Effector CD4-positive, alpha-beta T cell (primary cell): Measurements from ENCODE around the gene MRS2.
A peak's percentile ranks its signal among the peaks of the same experiment; 100 is the strongest.
"Not testable (repeated sequence)": the region's sequence is repeated elsewhere in the genome, so short reads cannot be mapped to it uniquely, and the experiment has no call there.

Experiments used
- DNase-seq: peaks from one replicate; pipeline ENCODE4 v3.0.0-alpha.2; 2020
- total RNA-seq: gene quantifications from one replicate; lab custom pipeline; 2026; lab: John Stamatoyannopoulos, UW

Gene MRS2, protein sequence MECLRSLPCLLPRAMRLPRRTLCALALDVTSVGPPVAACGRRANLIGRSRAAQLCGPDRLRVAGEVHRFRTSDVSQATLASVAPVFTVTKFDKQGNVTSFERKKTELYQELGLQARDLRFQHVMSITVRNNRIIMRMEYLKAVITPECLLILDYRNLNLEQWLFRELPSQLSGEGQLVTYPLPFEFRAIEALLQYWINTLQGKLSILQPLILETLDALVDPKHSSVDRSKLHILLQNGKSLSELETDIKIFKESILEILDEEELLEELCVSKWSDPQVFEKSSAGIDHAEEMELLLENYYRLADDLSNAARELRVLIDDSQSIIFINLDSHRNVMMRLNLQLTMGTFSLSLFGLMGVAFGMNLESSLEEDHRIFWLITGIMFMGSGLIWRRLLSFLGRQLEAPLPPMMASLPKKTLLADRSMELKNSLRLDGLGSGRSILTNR
- 15.8 reads per million, percentile 41 among the genes with 10 or more reads in this experiment for total RNA-seq

DNA sequence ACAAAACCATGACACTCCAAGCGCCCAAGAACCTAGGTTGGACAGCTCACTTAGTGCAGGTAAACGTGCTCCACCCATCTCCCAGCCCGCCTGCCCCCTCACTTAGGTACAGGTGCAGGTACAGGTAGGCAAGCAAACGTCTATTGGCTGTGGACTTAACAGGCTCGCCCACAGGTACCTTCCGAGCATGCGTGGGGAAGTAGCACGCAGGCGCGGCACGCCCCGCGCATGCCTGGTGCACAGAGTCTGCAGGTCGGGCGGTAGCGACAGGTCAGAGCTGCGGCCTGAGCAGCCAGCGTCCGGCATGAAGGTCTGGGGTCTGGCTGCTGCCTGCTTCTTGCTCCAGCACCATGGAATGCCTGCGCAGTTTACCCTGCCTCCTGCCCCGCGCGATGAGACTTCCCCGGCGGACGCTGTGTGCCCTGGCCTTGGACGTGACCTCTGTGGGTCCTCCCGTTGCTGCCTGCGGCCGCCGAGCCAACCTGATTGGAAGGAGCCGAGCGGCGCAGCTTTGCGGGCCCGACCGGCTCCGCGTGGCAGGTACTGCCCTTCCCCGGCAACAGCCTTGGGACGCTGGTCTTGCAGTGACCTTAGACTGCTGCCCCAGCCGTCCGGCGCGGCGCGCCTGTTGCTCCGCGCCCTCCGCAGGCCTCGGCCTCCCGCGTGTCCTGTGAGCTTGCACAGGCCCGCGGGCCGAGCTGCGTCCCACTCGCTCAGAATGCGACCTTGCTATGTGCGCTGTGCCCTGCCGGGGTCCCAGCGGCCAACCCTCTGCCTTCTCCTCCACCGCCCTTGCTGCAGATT lies at the start of gene MRS2:
MRS2 (plus strand) TSS at position 240 of the 804 bp plus-strand sequence; CDS start at position 351, 111 bp downstream.
- peak; percentile 56 for DNase-seq

DNA sequence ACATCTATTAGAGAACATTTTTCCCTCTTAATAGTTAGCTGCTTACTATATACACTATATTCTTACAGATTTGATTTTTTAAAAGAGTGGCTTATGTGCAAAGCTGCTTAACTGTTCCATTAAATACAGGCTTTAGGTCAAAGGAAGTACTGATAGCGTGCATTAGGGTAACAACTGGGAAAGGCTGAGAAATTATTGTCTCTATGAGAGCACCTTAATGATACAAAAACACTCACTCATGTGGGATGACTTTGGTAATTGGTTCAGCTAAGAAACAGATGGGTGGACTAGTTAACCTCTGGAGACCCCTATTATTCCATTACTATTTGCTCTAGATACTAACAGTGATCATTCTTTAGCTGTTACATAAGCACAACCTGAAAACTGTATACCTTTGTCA lies 48.9 kb upstream of the MRS2 start:
- DNase-seq = no peak

DNA sequence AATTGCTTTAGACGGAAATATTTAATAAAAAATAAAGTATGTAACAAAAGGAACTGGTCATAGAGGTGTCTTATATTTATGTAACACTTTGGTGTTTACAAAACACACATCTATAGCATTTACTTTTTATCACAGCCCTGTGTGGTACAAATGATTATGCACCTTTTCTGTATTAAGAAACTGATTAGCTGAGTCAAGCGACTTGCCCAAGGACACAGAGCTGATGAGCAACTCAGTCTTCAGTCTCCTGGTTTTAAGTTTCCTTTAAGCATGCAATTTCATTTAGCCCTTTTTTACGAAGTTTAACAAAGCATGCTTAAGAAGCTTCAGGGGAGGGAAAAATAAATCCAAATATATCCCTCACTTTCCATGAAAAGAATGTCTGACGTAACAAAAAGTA lies 47.3 kb upstream of the MRS2 start:
- DNase-seq = no peak

DNA sequence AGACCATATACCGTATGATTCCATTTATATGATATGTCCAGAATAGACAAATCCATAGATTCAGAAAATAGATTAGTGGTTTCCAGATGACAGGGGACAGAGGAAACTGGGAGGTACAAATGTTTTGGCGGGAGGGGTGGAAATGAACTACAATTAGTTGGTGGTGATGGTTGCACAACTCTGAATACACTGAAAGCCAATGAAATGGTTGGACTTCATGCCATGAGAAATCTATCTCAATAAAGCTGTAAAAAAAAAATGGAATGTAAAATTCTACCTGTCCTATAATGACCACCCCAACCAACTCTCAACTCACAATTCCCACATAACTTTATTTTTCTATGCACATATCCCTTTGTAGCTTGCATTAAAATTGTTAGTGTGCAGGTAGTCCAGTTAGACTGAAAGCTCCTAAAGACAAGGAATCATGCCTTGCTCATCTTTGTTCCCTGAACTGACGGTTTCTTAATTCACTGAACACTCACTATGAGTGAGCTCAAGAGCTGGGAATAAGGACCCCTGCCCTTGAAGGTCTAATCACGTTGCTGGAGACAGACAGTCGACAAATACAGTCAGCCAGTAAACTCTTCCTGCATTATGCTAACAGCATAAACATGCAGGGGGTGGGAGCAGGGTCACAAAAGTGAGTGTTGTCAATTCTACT lies 46.3 kb upstream of the MRS2 start:
- no peak for DNase-seq

DNA sequence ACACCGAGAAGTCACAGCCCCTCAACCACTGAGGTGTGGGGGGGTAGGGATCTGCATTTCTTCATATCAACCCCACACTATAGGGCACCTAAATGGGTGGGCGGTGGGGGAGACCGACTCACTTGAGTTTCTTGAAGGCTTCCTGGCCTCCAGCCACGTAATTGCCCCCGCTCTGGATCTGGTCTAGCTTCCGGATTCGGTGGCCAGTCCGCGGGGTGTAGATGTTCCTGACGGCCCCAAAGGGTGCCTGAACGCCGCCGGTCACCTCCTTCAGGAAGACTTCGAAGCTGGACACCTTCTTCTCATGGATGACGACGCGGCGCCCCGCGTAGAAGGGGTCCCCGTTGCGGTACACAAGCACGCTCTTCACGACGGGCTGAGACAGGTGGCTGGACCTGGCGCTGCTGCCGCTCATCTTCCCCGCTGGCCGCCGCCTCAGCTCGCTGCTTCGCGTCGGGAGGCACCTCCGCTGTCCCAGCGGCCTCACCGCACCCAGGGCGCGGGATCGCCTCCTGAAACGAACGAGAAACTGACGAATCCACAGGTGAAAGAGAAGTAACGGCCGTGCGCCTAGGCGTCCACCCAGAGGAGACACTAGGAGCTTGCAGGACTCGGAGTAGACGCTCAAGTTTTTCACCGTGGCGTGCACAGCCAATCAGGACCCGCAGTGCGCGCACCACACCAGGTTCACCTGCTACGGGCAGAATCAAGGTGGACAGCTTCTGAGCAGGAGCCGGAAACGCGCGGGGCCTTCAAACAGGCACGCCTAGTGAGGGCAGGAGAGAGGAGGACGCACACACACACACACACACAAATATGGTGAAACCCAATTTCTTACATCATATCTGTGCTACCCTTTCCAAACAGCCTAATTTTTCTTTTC lies 45.2 kb upstream of the MRS2 start, which contains the start of gene DCDC2:
DCDC2 (minus strand) TSS at position 724 of the 883 bp plus-strand sequence; CDS start at position 415, 309 bp downstream.
- DNase-seq = peak; percentile 7

DNA sequence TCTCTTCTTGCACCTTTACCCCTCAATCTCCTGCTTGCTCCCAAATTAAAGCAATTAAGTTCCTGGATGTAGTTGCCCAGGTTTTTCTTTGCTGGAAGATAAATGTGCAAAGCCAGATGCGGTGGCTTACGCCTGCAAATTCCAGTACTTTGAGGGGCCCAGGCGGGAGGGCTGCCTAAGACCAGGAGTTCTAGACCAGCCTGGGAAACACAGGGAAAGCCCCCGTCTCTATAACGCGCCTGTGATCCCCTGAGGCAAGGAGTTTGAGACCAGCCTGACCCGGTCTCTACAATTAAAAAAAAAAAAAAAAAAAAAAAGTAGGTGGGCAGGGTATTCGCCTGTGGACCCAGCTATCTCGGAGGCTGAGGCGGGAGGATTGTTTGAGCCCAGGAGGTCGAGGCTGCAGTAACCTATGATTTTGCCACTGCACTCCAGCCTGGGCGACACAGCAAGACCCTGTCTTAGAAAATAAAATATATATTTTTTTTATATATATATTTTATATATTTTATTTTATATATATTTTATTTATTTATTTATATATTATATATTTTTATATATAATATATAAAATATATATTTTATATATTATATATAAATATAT lies 44.4 kb upstream of the MRS2 start:
- DNase-seq = no peak

DNA sequence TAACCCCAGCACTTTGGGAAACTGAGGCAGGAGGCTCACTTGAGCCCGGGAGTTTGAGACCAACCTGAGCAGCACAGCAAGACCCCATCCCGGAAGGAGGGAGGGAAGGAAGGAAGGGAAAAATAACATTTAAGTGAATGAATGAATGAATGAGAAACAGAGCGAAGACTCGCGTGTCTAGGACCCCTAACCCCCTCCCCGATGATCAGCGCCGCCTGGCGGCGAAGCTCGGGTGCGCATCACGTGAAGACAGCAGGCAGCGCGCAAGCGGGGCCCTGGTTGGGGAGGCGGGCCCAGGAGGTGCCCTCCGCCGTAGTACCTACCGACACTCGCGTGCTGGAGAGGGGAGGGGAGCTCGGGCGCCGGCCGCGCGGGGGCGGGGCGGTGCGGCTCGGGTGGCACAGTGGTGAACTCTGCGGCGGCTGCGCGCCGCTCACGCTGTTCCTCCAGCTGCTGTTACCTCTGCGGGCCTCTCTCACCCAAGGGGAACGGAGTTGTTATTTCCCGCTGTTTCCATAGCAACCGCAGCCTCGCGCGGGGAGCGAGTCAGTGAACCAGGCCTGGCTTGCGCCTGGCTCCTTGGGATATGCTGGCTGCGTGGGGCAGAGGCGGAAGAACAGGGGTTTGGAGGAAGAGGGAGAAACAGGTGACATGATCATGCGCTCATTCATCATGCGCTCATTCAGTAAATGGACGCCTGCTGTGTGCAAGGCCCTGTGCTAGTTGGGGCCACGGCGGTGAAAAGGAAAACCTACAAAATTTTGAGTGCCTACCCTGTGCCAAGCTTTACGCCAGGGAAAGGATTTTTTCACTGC lies 42.9 kb upstream of the MRS2 start:
- peak; percentile 53 for DNase-seq

DNA sequence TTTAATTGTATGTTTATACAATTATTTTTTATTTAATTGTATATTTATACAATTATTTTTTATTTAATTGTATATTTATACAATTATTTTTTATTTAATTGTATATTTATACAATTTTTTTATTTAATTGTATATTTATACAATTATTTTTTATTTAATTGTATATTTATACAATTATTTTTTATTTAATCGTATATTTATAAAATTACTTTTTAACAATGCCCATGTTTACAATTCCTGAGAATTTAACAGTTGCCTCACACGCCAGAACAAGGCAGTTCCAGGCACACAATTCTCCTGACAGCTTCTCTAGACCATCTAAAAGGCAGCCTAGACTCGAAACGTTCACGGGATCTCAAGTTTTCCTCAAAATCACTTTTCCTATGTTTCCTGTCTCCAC lies 40.4 kb upstream of the MRS2 start:
- not testable (repeated sequence) for DNase-seq

DNA sequence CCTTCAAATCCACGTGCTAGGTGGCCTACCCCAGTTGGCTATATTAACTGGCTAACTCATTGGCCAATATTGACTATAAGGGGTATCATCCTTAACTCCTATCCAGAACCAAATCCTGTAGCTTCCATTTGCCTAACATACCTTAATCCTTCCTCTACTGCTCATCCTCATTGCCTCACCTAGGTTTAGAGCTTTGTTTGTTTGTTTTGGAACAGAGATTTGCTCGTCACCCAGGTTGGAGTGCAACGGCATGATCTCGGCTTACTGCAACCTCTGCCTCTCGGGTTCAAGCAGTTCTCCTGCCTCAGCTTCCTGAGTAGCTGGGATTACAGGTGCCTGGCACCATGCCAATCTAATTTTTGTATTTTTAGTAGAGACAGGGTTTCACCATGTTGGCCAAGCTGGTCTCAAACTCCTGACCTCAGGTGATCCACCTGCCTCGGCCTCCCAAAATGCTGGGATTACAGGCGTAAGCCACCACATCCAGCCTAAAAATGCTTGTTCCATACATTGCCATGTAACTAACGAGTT lies 37.6 kb upstream of the MRS2 start:
- DNase-seq = not testable (repeated sequence)

DNA sequence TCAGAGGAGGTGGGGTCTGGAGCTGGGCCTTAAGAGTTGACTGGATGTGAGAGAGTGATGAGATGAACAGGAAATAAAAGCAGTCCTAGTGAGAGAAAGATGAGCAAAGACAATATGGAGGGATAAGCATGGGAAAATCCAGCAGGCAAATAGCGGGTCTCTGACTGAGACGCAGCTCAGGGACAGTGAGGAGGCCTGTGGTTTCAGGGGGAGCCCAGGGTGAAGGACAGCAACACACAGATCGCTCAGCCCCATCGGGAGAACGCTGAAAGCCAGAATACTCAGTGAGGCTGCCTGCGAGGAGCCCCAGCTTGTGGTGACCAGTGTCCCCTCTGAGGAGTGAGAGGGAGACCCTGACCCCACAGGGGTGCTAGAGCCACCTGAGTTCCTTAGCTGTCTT lies 28.1 kb upstream of the MRS2 start:
- no peak for DNase-seq

DNA sequence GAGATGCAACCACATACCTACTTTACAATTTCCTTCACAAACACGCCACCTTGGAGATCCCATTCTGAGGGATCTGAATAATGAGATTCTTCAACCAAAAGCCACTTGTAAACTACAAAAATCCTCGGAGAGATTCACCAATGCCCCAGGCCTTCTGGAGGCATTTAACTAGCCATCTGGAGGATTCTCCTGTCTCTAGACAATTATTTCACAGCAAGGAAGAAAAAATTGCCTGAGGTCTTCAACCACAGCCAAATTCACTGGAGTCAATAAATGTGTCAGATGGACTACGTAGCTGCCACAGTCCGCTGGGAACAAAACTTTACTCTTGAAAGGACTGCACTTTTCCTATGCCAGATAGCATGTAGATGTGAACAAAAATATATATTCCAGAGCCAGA lies 25.9 kb upstream of the MRS2 start:
- DNase-seq = no peak

DNA sequence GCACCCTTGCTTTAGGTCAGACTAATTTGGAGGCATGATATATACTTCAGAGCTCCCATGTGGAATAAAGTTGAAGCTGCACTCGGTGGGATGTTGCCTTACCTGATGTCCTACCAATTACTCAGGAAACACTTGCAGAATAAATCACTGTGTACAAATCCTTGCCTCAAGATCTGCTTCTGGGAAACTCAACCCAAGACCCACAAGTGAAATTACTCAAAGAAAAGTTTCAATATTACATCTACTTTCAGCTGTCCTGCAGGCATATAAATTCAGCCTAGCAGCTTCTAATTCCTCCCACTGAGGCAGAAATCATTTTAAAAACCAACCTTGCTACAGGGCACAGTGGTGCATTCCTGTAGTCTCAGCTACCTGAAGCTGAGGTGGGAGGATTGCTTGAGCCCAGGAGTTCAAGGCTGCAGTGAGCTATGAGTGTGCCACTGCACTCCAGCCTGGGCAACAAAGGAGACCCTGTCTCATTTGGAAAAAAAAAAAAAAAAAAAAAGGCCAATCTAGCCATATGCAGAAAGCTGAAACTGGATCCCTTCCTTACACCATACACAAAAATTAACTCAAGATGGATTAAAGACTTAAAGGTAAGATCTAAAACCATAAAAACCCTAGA lies 24.2 kb upstream of the MRS2 start:
- DNase-seq = no peak

DNA sequence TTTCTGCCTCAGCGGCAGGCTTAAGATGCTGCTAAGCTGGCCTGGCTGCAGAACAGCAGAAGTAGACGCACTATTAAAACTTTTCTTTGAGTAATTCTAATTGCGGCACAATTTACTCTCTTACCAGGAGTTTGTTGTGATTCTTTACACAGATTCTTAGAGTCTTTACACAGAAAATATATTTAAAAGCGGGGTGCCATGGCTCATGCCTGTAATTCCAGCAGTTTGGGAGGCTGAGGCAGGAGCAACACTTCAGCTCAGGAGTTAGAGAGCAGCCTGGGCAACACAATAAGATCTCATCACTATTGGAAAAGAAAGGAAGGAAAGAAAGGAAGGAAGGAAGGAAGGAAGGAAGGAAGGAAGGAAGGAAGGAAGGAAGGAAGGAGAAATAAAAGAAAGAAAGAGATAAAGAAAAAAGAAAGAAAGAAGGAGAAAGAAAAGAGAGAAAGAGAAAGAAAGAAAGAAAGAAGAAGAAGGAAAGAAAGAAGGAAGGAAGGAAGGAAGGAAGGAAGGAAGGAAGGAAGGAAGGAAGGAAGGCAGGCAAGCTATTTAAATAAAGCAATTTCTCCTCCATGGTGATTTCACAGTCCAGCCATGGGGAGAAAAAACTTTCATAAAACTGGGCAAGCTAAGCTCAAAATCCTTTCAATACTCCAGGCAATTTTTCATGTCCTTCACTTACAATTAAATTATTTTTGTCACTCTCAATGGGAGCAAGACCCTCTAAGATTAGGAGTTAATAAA lies 21.1 kb upstream of the MRS2 start:
- DNase-seq = no peak

DNA sequence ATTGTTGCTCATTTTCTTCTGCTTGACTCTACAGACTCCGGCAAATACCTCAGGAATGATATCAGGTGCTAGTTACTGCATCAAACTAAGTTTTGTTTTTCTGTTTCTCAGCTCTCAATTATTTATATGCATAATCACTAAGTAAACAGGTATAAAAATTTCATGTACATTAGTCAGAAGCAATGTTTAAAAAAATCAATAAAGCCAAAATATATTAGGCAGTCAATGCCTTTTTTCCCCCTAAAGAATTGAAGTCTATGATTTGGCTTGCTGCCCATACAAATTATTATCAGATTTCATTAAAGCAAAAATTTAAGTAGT lies 20.6 kb upstream of the MRS2 start:
- DNase-seq = no peak

DNA sequence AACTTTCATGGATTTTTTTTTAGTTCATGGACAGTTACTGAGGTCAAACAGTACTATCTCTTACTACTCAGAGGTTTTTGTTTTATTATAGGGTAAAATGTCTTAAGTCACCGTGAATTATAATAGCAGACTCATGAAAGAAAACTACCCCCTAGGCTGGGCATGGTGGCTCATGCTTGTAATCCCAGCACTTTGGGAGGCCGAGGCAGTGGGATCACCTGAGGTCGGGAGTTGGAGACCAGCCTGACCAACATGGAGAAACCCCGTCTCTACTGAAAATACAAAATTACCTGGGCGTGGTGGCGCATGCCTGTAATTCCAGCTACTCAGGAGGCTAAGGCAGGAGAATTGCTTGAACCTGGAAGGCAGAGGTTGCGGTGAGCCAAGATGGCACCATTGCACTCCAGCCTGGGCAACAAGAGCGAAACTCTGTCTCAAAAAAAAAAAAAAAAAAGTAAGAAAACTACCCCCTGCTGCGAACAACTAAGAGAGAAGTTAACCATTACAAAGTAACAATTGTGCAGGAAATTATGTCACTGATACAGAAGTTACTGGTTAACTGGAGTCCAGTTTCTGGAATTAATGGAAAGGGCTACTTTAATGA lies 19.7 kb upstream of the MRS2 start:
- not testable (repeated sequence) for DNase-seq

DNA sequence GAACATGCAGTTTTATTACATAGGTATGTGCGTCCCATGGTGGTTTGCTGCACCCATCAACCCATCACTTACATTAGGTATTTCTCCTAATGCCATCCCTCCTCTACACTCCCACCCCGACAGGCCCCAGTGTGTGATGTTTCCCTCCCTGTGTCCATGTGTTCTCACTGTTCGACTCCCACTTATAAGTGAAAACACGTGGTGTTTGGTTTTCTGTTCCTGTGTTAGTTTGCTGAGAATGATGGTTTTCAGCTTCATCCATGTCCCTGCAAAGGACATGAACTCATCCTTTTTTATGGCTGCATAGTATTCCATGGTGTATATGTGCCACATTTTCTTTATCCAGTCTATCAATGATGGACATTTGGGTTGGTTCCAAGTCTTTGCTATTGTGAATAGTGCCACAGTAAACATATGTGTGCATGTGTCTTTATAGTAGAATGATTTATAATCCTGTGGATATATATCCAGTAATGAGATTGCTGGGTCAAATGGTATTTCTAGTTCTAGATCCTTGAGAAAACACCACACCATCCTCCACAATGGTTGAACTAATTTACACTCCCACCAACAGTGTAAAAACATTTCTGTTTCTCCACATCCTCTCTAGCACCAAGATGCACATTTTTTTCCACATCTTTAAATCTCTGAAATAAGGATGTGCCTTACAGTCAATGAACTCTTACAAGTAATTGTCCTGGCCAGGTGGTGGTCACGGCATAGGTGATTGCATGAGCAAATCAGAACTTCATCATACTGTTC lies 18.2 kb upstream of the MRS2 start:
- not testable (repeated sequence) for DNase-seq

DNA sequence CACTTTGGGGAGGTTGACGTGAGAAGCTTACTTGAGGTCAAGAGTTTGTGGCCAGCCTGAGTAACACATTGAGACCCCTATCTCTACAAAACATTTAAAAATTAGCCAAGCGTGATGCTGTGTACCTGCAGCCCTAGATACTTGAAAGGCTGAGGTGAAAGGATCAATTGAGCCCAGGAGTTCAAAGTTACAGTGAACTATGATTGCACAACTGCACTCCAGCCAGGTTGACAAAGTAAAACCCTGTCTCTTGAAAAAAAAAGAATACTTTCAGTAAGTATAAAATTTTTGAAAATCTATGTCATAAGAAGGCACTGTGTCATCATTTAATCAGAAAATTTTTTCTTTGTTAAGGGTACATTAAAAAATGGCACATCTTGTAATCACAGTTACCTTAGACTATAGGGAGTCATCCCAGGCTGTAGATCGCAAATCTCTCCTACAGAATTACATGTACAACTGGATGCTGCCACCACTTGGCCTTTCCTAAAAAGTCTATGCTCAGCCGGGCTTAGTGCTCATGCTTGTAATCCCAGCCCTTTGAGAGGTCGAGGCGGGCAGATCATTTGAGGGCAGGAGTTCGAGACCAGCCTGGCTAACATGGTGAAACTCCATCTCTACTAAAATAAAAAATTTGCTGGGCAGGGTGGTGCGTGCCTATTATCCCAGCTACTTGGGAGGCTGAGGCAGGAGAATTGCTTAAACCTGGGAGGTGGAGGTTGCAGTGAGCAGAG lies 17.0 kb upstream of the MRS2 start:
- DNase-seq = no peak
